ENCODE data around the gene CAMTA1.

The CAMTA1 gene

GRCh38 chr1:7018826-7019225 is 233.6 kb downstream of the CAMTA1 start:
- no peak for TF ChIP-seq CTCF (IDR thresholded peaks at IDR 0.05; ENCODE audit: borderline replicate concordance, control extremely low read depth, extremely low read depth, insufficient read depth, missing control alignments)
- no peak for DNase-seq (ENCODE audit: low spot score)
- in situ Hi-C loops (cut with MboI; ENCODE audit: low sequenced_read_pairs, unreplicated experiment), result no loop called here

- in situ Hi-C loops (cut with MboI; ENCODE audit: low sequenced_read_pairs, unreplicated experiment), result no loop called here
Measured at GRCh38 chr1:7019510-7019909, 234.3 kb downstream of the CAMTA1 start.

GRCh38 chr1:7022058-7022457 is 236.8 kb downstream of the CAMTA1 start:
- no peak for TF ChIP-seq CTCF (IDR thresholded peaks at IDR 0.05; ENCODE audit: borderline replicate concordance, control extremely low read depth, extremely low read depth, insufficient read depth, missing control alignments)
- in situ Hi-C loops (cut with MboI; ENCODE audit: low sequenced_read_pairs, unreplicated experiment), result no loop called here
- no peak for DNase-seq (ENCODE audit: low spot score)

More at GRCh38 chr1:7019510-7019909, 234.3 kb downstream of the CAMTA1 start:
- TF ChIP-seq CTCF (IDR thresholded peaks at IDR 0.05; ENCODE audit: borderline replicate concordance, control extremely low read depth, extremely low read depth, insufficient read depth, missing control alignments), result no peak
- no peak for DNase-seq (ENCODE audit: low spot score)

- TF ChIP-seq CTCF (IDR thresholded peaks at IDR 0.05; ENCODE audit: borderline replicate concordance, control extremely low read depth, extremely low read depth, insufficient read depth, missing control alignments), result no peak
- in situ Hi-C loops (cut with MboI; ENCODE audit: low sequenced_read_pairs, unreplicated experiment), result loop anchor here (25.0 kb wide), 1 partner anchor 612 kb away; no protein-coding TSS in a partner anchor
- no peak for DNase-seq (ENCODE audit: low spot score)
Measured at GRCh38 chr1:7025013-7025412, 239.8 kb downstream of the CAMTA1 start.

GRCh38 chr1:7026169-7026568 is 240.9 kb downstream of the CAMTA1 start:
- no peak for TF ChIP-seq CTCF (IDR thresholded peaks at IDR 0.05; ENCODE audit: borderline replicate concordance, control extremely low read depth, extremely low read depth, insufficient read depth, missing control alignments)
- in situ Hi-C loops (cut with MboI; ENCODE audit: low sequenced_read_pairs, unreplicated experiment), result loop anchor here (25.0 kb wide), 1 partner anchor 611 kb away; no protein-coding TSS in a partner anchor
- no peak for DNase-seq (ENCODE audit: low spot score)

- no peak for DNase-seq (ENCODE audit: low spot score)
- in situ Hi-C loops (cut with MboI; ENCODE audit: low sequenced_read_pairs, unreplicated experiment), result loop anchor here (25.0 kb wide), 1 partner anchor 604 kb away; no protein-coding TSS in a partner anchor
- TF ChIP-seq CTCF (IDR thresholded peaks at IDR 0.05; ENCODE audit: borderline replicate concordance, control extremely low read depth, extremely low read depth, insufficient read depth, missing control alignments), result no peak
Measured at GRCh38 chr1:7032992-7033391, 247.7 kb downstream of the CAMTA1 start.
